ENCODE measurements around the gene SDR39U1. TPM values are rescaled to one million over a fixed set of nuclear protein-coding genes. Genes with fewer than 3 reads are reported as not detected.

Gene SDR39U1
- total and polyA plus RNA-seq, 10 of the 15 experiments (the other 5 are each of a cell fraction or from before 2014, with no cell fraction given): 14.0 to 89.3 (median 42.2) TPM

- no peaks in the 10 kb centered on the region for H4K20me1 ChIP-seq (ENCODE audit: control insufficient read depth, insufficient read depth)
- no peaks in the 10 kb centered on the region for H3K9me3 ChIP-seq (replicated peaks; ENCODE audit: control insufficient read depth, insufficient read depth, low read length)
- H3K4me2 ChIP-seq (ENCODE audit: control insufficient read depth, insufficient read depth): no peak overlapping the region
- H3K9ac ChIP-seq (ENCODE audit: control insufficient read depth, insufficient read depth, low read length): no peak overlapping the region
- TF ChIP-seq TARDBP (IDR thresholded peaks at IDR 0.05; ENCODE audit: borderline replicate concordance) (no peak), RFX5 (IDR thresholded peaks at IDR 0.05; ENCODE audit: low read depth, low read length) (no peak), MAX (IDR thresholded peaks at IDR 0.05; ENCODE audit: low read depth, low read length) (no peak), RUNX3 (IDR thresholded peaks at IDR 0.05; ENCODE audit: low read length) (no peak), KLF5 (IDR thresholded peaks at IDR 0.05; ENCODE audit: partially characterized antibody) (no peak), MTA2 (IDR thresholded peaks at IDR 0.05; ENCODE audit: low read depth) (no peak), BCL3 (IDR thresholded peaks at IDR 0.05; ENCODE audit: borderline replicate concordance, insufficient read depth, low read depth, low read length, poor library complexity, severe bottlenecking) (no peak), TCF7 (IDR thresholded peaks at IDR 0.05; ENCODE audit: borderline replicate concordance) (no peak), ZNF207 (IDR thresholded peaks at IDR 0.05; ENCODE audit: borderline replicate concordance) (no peak), POLR2AphosphoS2 (IDR thresholded peaks at IDR 0.05; ENCODE audit: low read depth, low read length) (no peak)
- SMC1A ChIA-PET (ENCODE audit: uncharacterized antibody, unreplicated experiment): no interaction called here
- H3K4me1 ChIP-seq (ENCODE audit: control insufficient read depth, insufficient read depth, low read length): no peaks in the 10 kb centered on the region
- CTCF ChIA-PET: interaction anchor here (1.2 kb wide), 1 partner anchor 32 kb away, joined by 3 read pairs; no protein-coding TSS in a partner anchor
- in situ Hi-C loops (cut with MboI) (no loop called here), intact Hi-C loops (cut with micrococcal nuclease; ENCODE audit: unreplicated experiment) (no loop called here)
- FAIRE-seq (no peak), ATAC-seq (no peak), DNase-seq (ENCODE audit: low read depth, low spot score) (no peak)
- WGBS (ENCODE audit: insufficient coverage, insufficient replicate concordance, low lambda C conversion rate, missing lambda C conversion rate): 12% methylated on average over 4 of the region's 4 CpGs
- no peak overlapping the region for H3K4me3 ChIP-seq
- H2AFZ ChIP-seq (ENCODE audit: control insufficient read depth, low read depth, low read length): no peak overlapping the region
- no peaks in the 10 kb centered on the region for H3K79me2 ChIP-seq (ENCODE audit: control insufficient read depth, insufficient read depth, low read length)
- peaks cover 4 to 8% of the 10 kb centered on the region in 2 experiments for H3K27me3 ChIP-seq (replicated peaks in 1 of 2; ENCODE audit: control insufficient read depth in 2 of 2, insufficient read depth in 2 of 2, low read length in 1 of 2)
- RAD21 ChIA-PET (ENCODE audit: unreplicated experiment): no interaction called here
- H3K36me3 ChIP-seq (ENCODE audit: control insufficient read depth in 2 of 2, insufficient read depth in 2 of 2, low read length in 1 of 2): no peaks in the 10 kb centered on the region
- BruUV-seq (replicated peaks): no TSS peak
- POLR2A ChIA-PET: no interaction called here
- H3K27ac ChIP-seq (ENCODE audit: control insufficient read depth, insufficient read depth): no peak overlapping the region
These were observed 42.4 kb downstream of the SDR39U1 start for GRCh38 chr14:24399999-24400718.
